Osteoblast (primary cell): ENCODE results near the gene C11orf24. TPM values are rescaled to one million over a fixed set of nuclear protein-coding genes. Genes with fewer than 3 reads are reported as not detected.

Experiments used
- DNase-seq: peaks from one replicate; pipeline ENCODE4 v3.0.0; 2011; ENCODE audit warnings: low spot score, mixed read lengths; ENCODE audit not compliant: insufficient read length; ENCODE audit errors: missing footprints
- H2AFZ ChIP-seq: 2 replicates; pipeline ENCODE4 v1.6.0; 2011; ENCODE audit warnings: mild to moderate bottlenecking, low read length
- H3K27ac ChIP-seq: 2 replicates; pipeline ENCODE4 v1.5.1; 2011; ENCODE audit warnings: mild to moderate bottlenecking, low read depth, low read length, moderate library complexity
- H3K27me3 ChIP-seq: 2 replicates; pipeline ENCODE4 v1.6.0; 2012; ENCODE audit warnings: mild to moderate bottlenecking, control low read depth, inconsistent platforms, low read length, moderate library complexity; ENCODE audit not compliant: insufficient read depth
- H3K36me3 ChIP-seq: 2 replicates; pipeline ENCODE4 v1.5.1; 2011; ENCODE audit warnings: mild to moderate bottlenecking, low read length, control low read depth, moderate library complexity; ENCODE audit not compliant: insufficient read depth
- H3K4me1 ChIP-seq: 2 replicates; pipeline ENCODE4 v1.5.1; 2011; ENCODE audit warnings: mild to moderate bottlenecking, low read length, control low read depth, moderate library complexity; ENCODE audit not compliant: insufficient read depth
- H3K4me2 ChIP-seq: 2 replicates; pipeline ENCODE4 v1.6.0; 2011; ENCODE audit warnings: mild to moderate bottlenecking, low read length; ENCODE audit not compliant: insufficient read depth
- H3K4me3 ChIP-seq: fragments of 200-600 bp; sonication (generic); 3 replicates; pipeline ENCODE4 v1.5.1; 2012; ENCODE audit warnings: mild to moderate bottlenecking, low read length, inconsistent platforms; ENCODE audit not compliant: insufficient read depth
- H3K79me2 ChIP-seq: 2 replicates; pipeline ENCODE4 v1.6.0; 2012; ENCODE audit warnings: mild to moderate bottlenecking, low read length, control low read depth, inconsistent platforms; ENCODE audit not compliant: insufficient read depth
- H3K9me3 ChIP-seq: 2 replicates; pipeline ENCODE4 v1.5.1; 2011; ENCODE audit warnings: low read depth, low read length, control low read depth
- H4K20me1 ChIP-seq: 2 replicates; pipeline ENCODE4 v1.6.0; 2012; ENCODE audit warnings: mild to moderate bottlenecking, low read length, control low read depth; ENCODE audit not compliant: insufficient read depth
- total RNA-seq: library from RNA; depleted of rRNA; stranded (reverse); fragments of >200 nt; gene quantifications from 2 replicates; pipeline ENCODE4 v1.2.3, GENCODE V29; 2012
- TF ChIP-seq, protein P1 (sequence below): IDR thresholded peaks from 2 replicates; pipeline ENCODE4 v1.5.1; 2011; ENCODE audit warnings: mild to moderate bottlenecking, low read depth, low read length, moderate library complexity; ENCODE audit errors: extremely low read depth

C11orf24 gene
- total RNA-seq, result 37.7 and 40.5 TPM in 2 replicates

DNA sequence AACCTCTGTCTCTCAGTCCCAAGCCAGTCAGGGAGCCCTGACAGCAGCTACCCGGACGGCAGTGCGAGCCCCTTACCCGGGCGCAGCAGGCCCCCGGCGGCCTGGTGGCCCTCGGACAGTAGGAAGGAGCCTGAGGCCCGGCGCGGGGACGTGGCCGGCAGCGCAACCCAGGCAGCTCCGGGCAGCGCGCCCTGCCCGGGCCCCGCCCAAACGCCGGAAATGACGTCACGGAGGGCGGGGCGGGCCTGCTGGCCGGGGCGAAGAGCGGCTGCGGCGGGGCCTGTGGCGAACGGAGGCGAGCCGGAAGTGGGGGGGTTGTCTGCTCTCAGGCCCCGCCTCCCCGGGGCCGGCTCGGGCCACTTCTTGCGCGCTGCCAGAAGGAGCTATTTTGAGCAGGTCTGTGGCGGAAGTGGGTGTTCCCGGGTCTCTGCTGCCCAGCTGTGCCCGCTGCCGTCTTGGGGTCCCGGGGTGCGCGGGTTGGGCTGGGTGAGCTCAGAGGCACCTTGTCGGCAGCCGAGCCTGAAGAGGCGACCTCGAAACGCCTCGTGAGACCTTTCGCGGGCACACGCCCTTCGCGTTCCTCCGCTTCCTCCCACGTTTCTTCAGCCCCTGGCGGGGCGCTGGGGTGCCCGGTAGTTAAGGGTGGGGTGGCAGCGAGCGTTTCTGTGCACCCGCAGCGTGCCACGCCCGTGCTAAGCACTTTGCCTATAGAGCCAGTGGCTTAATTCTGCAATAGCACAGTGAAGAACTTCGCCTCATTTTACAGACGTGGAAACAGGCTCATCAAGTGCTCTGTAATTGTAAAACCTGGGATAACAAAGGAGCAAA is at the start of gene C11orf24:
Gene C11orf24 (minus strand): TSS at position 193 of the 828 bp plus-strand sequence. CDS start 8,206 bp downstream, outside the sequence.
- Histone ChIP-seq H3K27me3 (no peaks in the 10 kb centered on the region), H3K36me3 (peaks cover 16% of the 10 kb centered on the region)
- TF ChIP-seq, protein P1, sequence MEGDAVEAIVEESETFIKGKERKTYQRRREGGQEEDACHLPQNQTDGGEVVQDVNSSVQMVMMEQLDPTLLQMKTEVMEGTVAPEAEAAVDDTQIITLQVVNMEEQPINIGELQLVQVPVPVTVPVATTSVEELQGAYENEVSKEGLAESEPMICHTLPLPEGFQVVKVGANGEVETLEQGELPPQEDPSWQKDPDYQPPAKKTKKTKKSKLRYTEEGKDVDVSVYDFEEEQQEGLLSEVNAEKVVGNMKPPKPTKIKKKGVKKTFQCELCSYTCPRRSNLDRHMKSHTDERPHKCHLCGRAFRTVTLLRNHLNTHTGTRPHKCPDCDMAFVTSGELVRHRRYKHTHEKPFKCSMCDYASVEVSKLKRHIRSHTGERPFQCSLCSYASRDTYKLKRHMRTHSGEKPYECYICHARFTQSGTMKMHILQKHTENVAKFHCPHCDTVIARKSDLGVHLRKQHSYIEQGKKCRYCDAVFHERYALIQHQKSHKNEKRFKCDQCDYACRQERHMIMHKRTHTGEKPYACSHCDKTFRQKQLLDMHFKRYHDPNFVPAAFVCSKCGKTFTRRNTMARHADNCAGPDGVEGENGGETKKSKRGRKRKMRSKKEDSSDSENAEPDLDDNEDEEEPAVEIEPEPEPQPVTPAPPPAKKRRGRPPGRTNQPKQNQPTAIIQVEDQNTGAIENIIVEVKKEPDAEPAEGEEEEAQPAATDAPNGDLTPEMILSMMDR, result no peak

DNA sequence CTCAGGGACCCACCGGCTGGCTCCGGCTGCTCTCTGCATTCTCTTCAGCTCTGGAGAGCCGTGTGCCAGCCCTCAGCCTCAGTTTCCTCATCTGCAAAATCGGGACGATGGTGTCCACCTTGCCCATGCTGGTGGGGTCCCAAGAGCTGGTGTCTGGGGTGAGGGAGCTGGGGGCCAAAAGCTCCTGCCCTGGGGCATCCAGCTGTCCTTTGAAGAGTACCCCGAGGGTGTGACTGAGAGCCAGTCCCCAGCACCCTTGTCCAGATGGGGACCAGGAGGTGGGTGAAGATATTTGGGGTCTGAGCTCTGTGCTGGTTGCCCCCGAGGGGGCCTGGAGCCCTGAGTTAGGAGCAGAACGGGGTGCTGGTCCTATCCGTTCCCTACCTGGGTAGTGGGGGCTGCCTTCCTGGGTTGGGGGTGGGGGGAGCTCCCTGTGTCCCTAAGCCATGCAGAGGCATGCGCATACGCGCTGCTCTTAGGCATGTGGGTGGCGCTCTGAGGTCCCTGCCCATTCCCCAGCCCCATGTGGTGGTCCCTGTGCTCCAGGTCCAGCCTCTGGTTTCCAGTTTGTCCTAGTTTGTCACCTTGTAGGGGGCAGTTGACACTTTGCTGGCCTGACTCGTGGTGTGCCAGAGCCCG is 45.5 kb upstream of the C11orf24 start:
- Histone ChIP-seq H3K36me3 (no peaks in the 10 kb centered on the region), H3K9me3 (no peaks in the 10 kb centered on the region), H3K27me3 (no peaks in the 10 kb centered on the region), H2AFZ (no peak overlapping the region), H3K4me2 (no peak overlapping the region), H4K20me1 (peaks cover 30% of the 10 kb centered on the region), H3K4me3 (no peak overlapping the region), H3K79me2 (peaks cover 27% of the 10 kb centered on the region), H3K4me1 (peaks cover 17% of the 10 kb centered on the region), H3K27ac (no peak overlapping the region)
- TF ChIP-seq, protein P1, result no peak
- peak; percentile 58 for DNase-seq

More for the DNA sequence above, at the start of gene C11orf24:
- Histone ChIP-seq H3K4me3 (peak within 1 kb of the TSS; percentile 94), H3K27ac (peak within 1 kb of the TSS; percentile 98), H3K4me1 (peaks cover 21% of the 10 kb centered on the region), H4K20me1 (peaks cover 34% of the 10 kb centered on the region), H3K4me2 (peak within 1 kb of the TSS; percentile 98), H3K79me2 (peaks cover 46% of the 10 kb centered on the region), H2AFZ (peak within 1 kb of the TSS; percentile 97), H3K9me3 (no peaks in the 10 kb centered on the region)
- peak; percentile 100 for DNase-seq

DNA sequence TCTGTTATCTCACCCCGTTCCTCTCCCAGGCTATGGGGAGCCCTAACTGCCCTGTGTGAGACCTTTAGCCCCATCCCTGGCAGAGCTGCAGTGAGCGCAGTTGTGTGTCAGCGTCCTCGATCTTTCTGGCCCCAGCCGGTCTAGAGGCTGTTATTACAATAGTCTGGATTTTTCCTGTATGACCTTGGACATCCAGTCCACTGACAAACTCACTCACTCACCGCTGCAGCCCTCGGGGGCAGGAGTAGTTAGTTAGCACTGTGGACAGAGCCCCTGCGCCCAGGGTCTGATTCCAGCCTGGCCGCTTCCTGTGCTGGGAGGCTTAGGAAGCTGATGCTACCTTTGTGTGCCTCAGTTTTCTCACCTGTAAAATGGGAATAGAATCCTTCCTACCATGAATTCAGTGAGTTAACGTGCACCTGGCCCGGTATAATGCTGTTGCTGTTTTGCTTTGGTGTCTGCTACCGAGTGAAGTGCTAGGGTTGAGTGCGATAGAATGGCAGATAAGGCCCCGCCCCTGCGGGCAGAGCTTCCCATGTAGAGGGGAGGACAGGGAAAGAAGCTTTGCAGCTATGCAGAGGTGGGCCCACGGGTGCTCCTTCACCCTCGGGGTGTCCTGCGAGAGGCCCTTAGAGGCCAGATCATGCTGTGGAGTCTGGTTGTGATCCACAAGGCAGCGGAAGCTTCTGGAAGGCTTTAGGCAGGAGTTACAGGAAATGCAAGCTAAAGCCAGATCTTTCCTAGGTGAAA is 43.6 kb upstream of the C11orf24 start:
- H3K4me1 ChIP-seq, result peaks cover 17% of the 10 kb centered on the region
- TF ChIP-seq, protein P1, result no peak
- no peak overlapping the region for H2AFZ ChIP-seq
- H3K36me3 ChIP-seq, result no peaks in the 10 kb centered on the region
- DNase-seq, result peak; percentile 83
- peaks cover 22% of the 10 kb centered on the region for H4K20me1 ChIP-seq
- H3K79me2 ChIP-seq, result peaks cover 25% of the 10 kb centered on the region
- peak overlapping the region; percentile 48 for H3K27ac ChIP-seq
- no peaks in the 10 kb centered on the region for H3K9me3 ChIP-seq
- H3K27me3 ChIP-seq, result no peaks in the 10 kb centered on the region
- H3K4me2 ChIP-seq, result peak overlapping the region; percentile 89
- H3K4me3 ChIP-seq, result no peak overlapping the region
